RWPE1 (cell line): ENCODE data around the gene PLTP.
"Not testable (repeated sequence)": the region's sequence is repeated elsewhere in the genome, so short reads cannot be mapped to it uniquely, and the experiment has no call there.

Source experiments
- CTCF ChIA-PET: fragments of 350-600 bp; sonication (Branson Sonifier 250); formaldehyde crosslinking; extraction: SDS; loops from one replicate; lab custom pipeline; 2021; lab: Yijun Ruan, JAX
- POLR2A ChIA-PET: fragments of 400-600 bp; formaldehyde crosslinking; extraction: SDS; loops from one replicate; lab custom pipeline; 2020; ENCODE audit warnings: antibody characterized with exemption; ENCODE audit not compliant: low non-redundant PET; lab: Yijun Ruan, JAX
- DNase-seq: peaks from one replicate; pipeline ENCODE4 v3.0.0; 2012; ENCODE audit warnings: low spot score
- H3K27ac ChIP-seq: fragments of 450-650 bp; 2 replicates; pipeline ENCODE4 v1.5.1; 2017
- CTCF ChIP-seq: fragments of 450-650 bp; conservative IDR thresholded peaks from 2 replicates; pipeline ENCODE4 v1.5.1; 2017; ENCODE audit warnings: low read depth, mild to moderate bottlenecking

The PLTP gene

GRCh38 chr20:45933266-45934045 lies 21.5 kb upstream of the PLTP start:
- TF ChIP-seq CTCF: peak; percentile 80
- H3K27ac ChIP-seq: peak overlapping the region; percentile 97
- DNase-seq: peak; percentile 94
- ChIA-PET POLR2A (interaction anchor here (0.5 to 3.6 kb wide), 11 partner anchors 11 to 132 kb away, joined by 3 to 35 read pairs (median 4); partner anchors contain the start of gene ZNF335), CTCF (interaction anchor here (0.5 to 3.0 kb wide), 9 partner anchors 11 to 134 kb away, joined by 3 to 21 read pairs (median 5); no protein-coding TSS in a partner anchor)

GRCh38 chr20:45931680-45932079 lies 19.7 kb upstream of the PLTP start:
- CTCF ChIA-PET, POLR2A ChIA-PET, DNase-seq, H3K27ac ChIP-seq: not testable (repeated sequence)

- H3K27ac ChIP-seq: no peak overlapping the region
- CTCF ChIA-PET: interaction anchor here (1.6 kb wide), 1 partner anchor 60 kb away, joined by 3 read pairs; no protein-coding TSS in a partner anchor
- POLR2A ChIA-PET: interaction anchor here (0.6 kb wide), 1 partner anchor 915 kb away, joined by 6 read pairs; no protein-coding TSS in a partner anchor
- DNase-seq: no peak
- no peak for TF ChIP-seq CTCF
These were observed 15.3 kb upstream of the PLTP start for GRCh38 chr20:45927071-45927878.

GRCh38 chr20:45926731-45927070 lies 14.7 kb upstream of the PLTP start:
- POLR2A ChIA-PET: interaction anchor here (0.6 kb wide), 1 partner anchor 9 kb away, joined by 13 read pairs; no protein-coding TSS in a partner anchor
- no peak overlapping the region for H3K27ac ChIP-seq
- no peak for DNase-seq
- TF ChIP-seq CTCF: no peak
- CTCF ChIA-PET: no interaction called here

- ChIA-PET POLR2A (interaction anchor here (0.6 to 0.8 kb wide), 2 partner anchors 9 to 567 kb away, joined by 4 to 13 read pairs; no protein-coding TSS in a partner anchor), CTCF (interaction anchor here (0.6 kb wide), 1 partner anchor 61 kb away, joined by 4 read pairs; no protein-coding TSS in a partner anchor)
- no peak for TF ChIP-seq CTCF
These were observed 14.0 kb upstream of the PLTP start for GRCh38 chr20:45925821-45926506.

GRCh38 chr20:45924391-45925261 lies 12.7 kb upstream of the PLTP start:
- no peak overlapping the region for H3K27ac ChIP-seq
- no peak for DNase-seq
- POLR2A ChIA-PET: no interaction called here
- TF ChIP-seq CTCF: no peak
- CTCF ChIA-PET: interaction anchor here (0.6 kb wide), 3 partner anchors 116 to 970 kb away, joined by 3 to 5 read pairs (median 5); no protein-coding TSS in a partner anchor

More at GRCh38 chr20:45925821-45926506, 14.0 kb upstream of the PLTP start:
- H3K27ac ChIP-seq: no peak overlapping the region
- DNase-seq: no peak
